ENCODE data around the gene MIER2. TPM values are rescaled to one million over a fixed set of nuclear protein-coding genes. Genes with fewer than 3 reads are reported as not detected.
A peak's percentile ranks its signal among the peaks of the same experiment; 100 is the strongest.

The MIER2 gene
- total RNA-seq, 4 donors from 2014 or later = 8.6 to 25.7 (median 16.6) TPM

DNA sequence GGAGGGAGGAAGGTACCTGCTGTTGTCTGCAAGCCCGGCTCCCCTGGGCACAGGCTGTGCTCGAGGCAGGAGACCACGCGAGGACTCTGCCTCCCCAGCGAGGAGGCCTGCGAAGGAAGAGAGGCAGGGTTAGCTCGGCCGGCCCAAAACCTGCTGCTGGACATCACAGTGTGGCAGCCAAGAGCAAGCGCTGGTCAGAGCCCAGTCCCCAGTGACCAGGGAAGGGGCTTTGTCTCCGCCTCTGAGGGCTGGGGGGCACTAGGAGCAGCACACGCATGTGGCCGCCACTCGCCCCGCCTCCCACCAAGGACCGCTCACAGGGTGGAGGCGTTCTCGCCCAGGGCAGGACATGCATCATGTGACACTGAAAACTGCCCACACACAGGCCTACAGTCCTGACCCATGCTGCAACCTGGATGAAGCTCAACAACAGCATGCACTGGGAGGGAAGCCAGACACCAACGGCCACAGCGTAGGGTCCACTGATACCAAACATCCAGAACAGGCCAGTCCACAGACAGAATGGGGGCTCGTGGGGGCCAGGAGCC, 8.5 kb downstream of the MIER2 start:
- TF ChIP-seq, protein P1, sequence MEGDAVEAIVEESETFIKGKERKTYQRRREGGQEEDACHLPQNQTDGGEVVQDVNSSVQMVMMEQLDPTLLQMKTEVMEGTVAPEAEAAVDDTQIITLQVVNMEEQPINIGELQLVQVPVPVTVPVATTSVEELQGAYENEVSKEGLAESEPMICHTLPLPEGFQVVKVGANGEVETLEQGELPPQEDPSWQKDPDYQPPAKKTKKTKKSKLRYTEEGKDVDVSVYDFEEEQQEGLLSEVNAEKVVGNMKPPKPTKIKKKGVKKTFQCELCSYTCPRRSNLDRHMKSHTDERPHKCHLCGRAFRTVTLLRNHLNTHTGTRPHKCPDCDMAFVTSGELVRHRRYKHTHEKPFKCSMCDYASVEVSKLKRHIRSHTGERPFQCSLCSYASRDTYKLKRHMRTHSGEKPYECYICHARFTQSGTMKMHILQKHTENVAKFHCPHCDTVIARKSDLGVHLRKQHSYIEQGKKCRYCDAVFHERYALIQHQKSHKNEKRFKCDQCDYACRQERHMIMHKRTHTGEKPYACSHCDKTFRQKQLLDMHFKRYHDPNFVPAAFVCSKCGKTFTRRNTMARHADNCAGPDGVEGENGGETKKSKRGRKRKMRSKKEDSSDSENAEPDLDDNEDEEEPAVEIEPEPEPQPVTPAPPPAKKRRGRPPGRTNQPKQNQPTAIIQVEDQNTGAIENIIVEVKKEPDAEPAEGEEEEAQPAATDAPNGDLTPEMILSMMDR (IDR thresholded peaks at IDR 0.05) = no peak
- DNase-seq (ENCODE audit: low spot score) (no peak), ATAC-seq (ENCODE audit: low FRiP score) (peak; percentile 29)

DNA sequence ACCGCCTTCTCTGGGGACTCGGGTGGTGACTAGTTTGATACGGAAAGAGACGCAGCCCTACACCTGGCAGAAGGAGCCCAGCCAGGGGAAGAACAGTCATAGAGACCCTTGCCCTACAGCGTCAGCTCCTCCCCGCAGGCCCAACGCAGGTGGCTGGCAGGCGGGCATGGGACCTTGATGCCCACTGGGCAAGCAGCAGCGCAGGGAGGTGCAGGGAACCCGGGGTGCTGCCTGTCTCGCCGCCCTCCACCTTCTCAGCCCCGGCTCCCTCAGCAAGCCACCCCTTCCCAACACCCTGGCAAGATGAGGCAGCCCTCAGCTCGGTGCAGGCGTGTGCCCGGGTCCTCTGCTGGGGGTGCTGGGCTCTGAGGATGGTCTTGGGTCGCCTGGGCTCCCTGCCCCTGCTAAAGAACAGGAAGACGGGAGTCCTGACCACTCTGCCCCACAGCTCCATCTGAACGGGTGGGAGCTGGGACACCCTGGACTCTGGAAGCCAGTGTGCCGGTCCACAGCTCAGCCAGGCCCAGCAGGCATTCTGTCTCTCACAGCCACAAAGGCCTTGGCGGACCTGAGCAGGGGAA, 9.0 kb downstream of the MIER2 start:
- TF ChIP-seq, protein P1 (IDR thresholded peaks at IDR 0.05) = no peak
- DNase-seq (ENCODE audit: low spot score) (no peak), ATAC-seq (ENCODE audit: low FRiP score) (peak; percentile 21)

DNA sequence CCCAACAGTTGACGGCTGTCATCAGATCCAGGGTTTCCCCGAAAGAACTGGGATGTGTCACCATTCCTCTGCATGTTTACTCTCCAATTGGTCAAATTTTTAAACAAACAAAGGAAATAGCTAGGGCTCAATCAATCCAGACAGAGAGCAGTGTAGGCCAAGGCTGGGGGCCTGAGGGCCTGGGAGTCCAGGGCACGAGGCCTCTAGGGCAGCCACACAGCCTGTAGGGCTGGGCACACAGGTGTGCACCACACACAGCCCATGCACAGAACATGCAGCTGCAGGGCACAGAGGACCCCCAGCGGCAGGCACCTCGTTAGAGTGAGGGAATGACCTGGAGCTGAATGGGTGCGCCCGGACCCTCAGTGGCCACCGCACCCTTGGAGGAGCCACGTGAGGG, 9.5 kb downstream of the MIER2 start:
- ATAC-seq (ENCODE audit: low FRiP score) (peak; percentile 22), DNase-seq (ENCODE audit: low spot score) (no peak)
- TF ChIP-seq, protein P1 (IDR thresholded peaks at IDR 0.05) = no peak

DNA sequence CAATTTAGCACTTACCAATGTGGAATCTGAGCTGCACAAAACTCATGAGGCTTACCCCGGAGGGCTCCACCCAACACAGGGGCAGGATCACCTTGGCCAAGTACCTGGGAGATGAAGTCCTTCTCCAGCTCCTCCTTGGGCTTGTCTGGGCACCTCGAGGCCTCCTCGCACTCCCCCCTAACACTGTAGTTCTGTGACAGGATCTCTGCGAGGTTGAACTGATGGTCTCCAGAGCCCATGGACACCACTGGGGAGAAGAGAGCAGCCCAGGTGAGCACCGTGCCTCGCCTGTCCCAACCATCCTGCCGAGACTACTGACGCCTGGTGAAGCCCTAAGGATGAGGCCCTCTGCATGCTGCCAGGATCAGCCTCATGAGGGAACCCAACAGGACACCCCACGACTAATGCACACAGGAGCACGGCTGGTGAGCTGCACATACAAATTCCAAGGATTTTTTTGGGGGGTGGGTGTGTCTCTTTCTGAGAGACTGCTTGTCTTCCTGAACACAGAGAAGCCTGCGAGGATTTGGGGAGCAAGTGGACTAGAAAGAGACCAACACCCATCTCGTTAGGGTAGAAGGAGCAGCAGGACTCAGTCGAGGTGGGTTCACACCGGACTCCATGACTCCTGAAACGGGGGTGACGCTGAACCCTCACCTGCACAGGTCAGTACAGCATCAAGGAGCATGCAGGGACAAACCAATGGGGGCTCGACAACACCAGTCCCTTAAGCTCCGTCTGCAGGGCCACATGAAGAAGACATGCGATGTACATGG, 10.1 kb downstream of the MIER2 start:
- ATAC-seq (ENCODE audit: low FRiP score) (no peak), DNase-seq (ENCODE audit: low spot score) (no peak)
- TF ChIP-seq, protein P1 (IDR thresholded peaks at IDR 0.05) = no peak

DNA sequence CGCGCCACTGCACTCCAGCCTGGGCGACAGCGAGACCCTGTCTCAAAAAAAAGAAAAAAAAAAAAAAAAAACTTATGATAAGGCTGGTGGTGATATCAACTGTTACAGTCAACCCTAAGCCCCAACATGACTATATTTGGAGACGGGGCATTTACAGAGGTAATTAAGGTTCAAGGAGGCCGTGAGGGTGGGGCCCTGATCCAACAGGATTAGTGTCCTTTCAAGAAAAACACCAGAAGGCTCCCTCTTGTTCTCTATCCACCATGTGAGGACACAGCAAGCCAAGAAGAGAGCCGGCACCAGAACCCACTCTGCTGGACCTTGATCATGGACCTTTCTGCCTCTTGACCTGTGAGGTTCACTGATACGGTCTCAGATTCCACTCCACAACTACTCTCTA, 14.1 kb downstream of the MIER2 start:
- TF ChIP-seq, protein P1 (IDR thresholded peaks at IDR 0.05) = no peak
- ATAC-seq (ENCODE audit: low FRiP score) (no peak), DNase-seq (ENCODE audit: low spot score) (no peak)

DNA sequence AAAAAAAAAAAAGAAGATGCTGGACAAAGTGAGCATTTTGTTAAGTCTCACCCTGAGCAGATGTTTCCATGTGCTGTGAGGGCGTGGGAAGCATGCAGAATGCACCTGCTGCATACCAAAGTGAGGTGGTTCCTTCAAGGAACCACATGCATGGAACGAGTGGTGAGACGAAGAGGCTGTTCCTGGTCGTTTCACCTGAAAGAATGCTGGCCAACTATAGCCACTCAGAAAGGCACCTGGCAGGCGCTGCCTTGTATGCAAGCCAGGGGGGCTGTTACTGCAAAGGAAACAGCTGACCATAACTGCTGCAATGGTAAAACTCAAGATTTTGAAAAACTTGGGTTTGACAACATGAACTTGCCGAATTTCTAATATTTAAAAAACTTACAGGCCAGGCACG, 14.7 kb downstream of the MIER2 start:
- DNase-seq (ENCODE audit: low spot score) (no peak), ATAC-seq (ENCODE audit: low FRiP score) (no peak)
- TF ChIP-seq, protein P1 (IDR thresholded peaks at IDR 0.05) = no peak

All from omental fat pad (tissue), 4 donors.